Lung (tissue), 12 donors: Measurements from ENCODE around the gene ANP32B. TPM values are rescaled to one million over a fixed set of nuclear protein-coding genes. Genes with fewer than 3 reads are reported as not detected.

Experiments used
- ATAC-seq: fragments of 200-7000 bp; cut with Tn5 transposase; one replicate; pipeline ENCODE4 v1.9.1; 2020; ENCODE audit warnings: moderate number of reproducible peaks; ENCODE audit not compliant: insufficient read depth, low FRiP score
- DNase-seq, 3 donors: peaks; one replicate each; pipeline ENCODE4 v3.0.0-alpha.2; 2013 to 2017
- H3K27ac ChIP-seq, 2 donors: one replicate each; pipeline ENCODE4 v1.5.1; 2013; ENCODE audit warnings: mild to moderate bottlenecking in 2 of 2, moderate library complexity in 2 of 2, control low read depth in 1 of 2, inconsistent platforms in 1 of 2, low read depth in 1 of 2, low read length in 1 of 2
- H3K27me3 ChIP-seq, 3 donors: one replicate each; pipeline ENCODE4 v1.5.1; 2013; ENCODE audit warnings: low read length in 2 of 3; ENCODE audit not compliant: control insufficient read depth in 3 of 3, insufficient read depth in 3 of 3
- H3K36me3 ChIP-seq, 4 donors: one replicate each; pipeline ENCODE4 v1.5.1; 2013; ENCODE audit warnings: low read length in 4 of 4, mild to moderate bottlenecking in 1 of 4, moderate library complexity in 1 of 4; ENCODE audit not compliant: control insufficient read depth in 4 of 4, insufficient read depth in 4 of 4
- H3K4me1 ChIP-seq, 5 donors: one replicate each; pipeline ENCODE4 v1.5.1; 2013; ENCODE audit warnings: low read length in 5 of 5, mild to moderate bottlenecking in 2 of 5, moderate library complexity in 1 of 5; ENCODE audit not compliant: control insufficient read depth in 5 of 5, insufficient read depth in 5 of 5
- H3K4me3 ChIP-seq: one replicate; pipeline ENCODE4 v1.5.1; 2013; ENCODE audit warnings: mild to moderate bottlenecking, control low read depth, moderate library complexity
- H3K9ac ChIP-seq, 2 donors: one replicate each; pipeline ENCODE4 v1.5.1; 2013; ENCODE audit warnings: low read length in 2 of 2, control low read depth in 1 of 2; ENCODE audit not compliant: insufficient read depth in 1 of 2
- H3K9me3 ChIP-seq, 4 donors: one replicate each; pipeline ENCODE4 v1.5.1; 2013; ENCODE audit warnings: low read length in 3 of 4, mild to moderate bottlenecking in 1 of 4, moderate library complexity in 1 of 4; ENCODE audit not compliant: control insufficient read depth in 4 of 4, insufficient read depth in 3 of 4
- CTCF ChIP-seq: IDR thresholded peaks from 2 replicates; pipeline ENCODE4 v1.5.1; 2012; ENCODE audit warnings: mild to moderate bottlenecking; ENCODE audit errors: control extremely low read depth, extremely low read depth
- WGBS, 2 donors: extraction: QIAGEN DNeasy Blood & Tissue Kit; methylation state at CpG; one replicate each; pipeline ENCODE4 v1.1.7; 2013; 5-methylcytosine and 5-hydroxymethylcytosine counted together
- polyA plus RNA-seq, 2 donors: library from polyadenylated mRNA; stranded (reverse); fragments of 200-250 nt; gene quantifications; one replicate each; pipeline ENCODE4 v1.2.1, GENCODE V29; 2013
- total RNA-seq, 2 donors: library from RNA; depleted of rRNA in 1 of 2; stranded (reverse); fragments of >200 nt in 1 of 2; gene quantifications; one replicate each; pipeline ENCODE4 v1.2.1, GENCODE V29; 2014 to 2021
- donor health status: control.
- donor health status: control.
- donor health status: Bipolar disorder and iron deficiency.
- donor health status: healthy.
- donor health status: DM: yes; HTN: yes; CAD: no.

Gene ANP32B
- total and polyA plus RNA-seq, 4 donors = 45.4 to 152 (median 103) TPM

DNA sequence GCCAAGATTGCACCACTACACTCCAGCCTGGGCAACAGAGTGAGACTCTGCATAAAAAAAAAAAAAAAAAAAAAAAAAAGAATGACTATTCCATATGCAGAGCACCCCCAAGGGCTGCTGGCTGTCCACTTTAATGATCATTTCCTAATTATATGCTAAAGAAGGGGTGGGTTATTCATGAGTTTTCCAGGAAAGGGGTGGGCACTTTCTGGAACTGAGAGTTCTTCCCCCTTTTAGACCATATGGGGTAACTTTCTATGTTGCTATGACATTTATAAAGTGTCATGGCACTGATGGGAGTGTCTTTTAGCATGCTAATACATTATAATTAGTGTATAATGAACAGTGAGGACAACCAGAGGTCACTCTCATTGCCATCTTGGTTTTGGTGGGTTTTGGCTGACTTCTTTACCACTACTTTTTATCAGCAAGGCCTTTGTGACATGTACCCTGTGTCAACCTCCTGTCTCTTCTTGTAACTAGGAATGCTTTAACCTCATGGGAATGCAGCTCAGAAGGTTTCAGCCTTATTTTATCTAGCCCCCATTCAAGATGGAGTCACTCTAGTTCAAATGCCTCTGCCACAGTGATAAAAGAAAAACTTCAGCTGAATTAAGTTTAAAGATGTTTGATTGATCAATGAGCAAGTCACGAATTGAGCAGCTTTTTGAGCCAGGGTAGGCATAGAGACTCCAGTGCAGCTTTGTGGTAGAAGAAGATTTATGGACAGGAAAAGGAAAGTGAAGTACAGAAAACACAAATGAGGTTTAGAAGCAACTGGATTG is 66.3 kb downstream of the ANP32B start:
- Histone ChIP-seq H3K9ac (no peak overlapping the region), H3K36me3 (no peaks in the 10 kb centered on the region), H3K27ac (no peak overlapping the region), H3K4me3 (no peak overlapping the region), H3K4me1 (peaks cover 0 to 3% (median 0%) of the 10 kb centered on the region in 5 donors), H3K9me3 (no peaks in the 10 kb centered on the region), H3K27me3 (no peaks in the 10 kb centered on the region)
- DNase-seq (no peak), ATAC-seq (no peak)
- no peak for TF ChIP-seq CTCF
- WGBS, 2 donors = 33 to 64% methylated on average over 1 of the region's 1 CpG

GRCh38 chr9:98050351-98050750 is 67.2 kb downstream of the ANP32B start:
- Histone ChIP-seq H3K27me3 (no peaks in the 10 kb centered on the region), H3K9me3 (no peaks in the 10 kb centered on the region), H3K27ac (no peak overlapping the region), H3K36me3 (no peaks in the 10 kb centered on the region), H3K9ac (no peak overlapping the region), H3K4me1 (no peaks in the 10 kb centered on the region), H3K4me3 (no peak overlapping the region)
- 94 to 96% methylated on average over 4 of the region's 4 CpGs for WGBS, 2 donors
- TF ChIP-seq CTCF = no peak
- no peak for DNase-seq
- no peak for ATAC-seq

DNA sequence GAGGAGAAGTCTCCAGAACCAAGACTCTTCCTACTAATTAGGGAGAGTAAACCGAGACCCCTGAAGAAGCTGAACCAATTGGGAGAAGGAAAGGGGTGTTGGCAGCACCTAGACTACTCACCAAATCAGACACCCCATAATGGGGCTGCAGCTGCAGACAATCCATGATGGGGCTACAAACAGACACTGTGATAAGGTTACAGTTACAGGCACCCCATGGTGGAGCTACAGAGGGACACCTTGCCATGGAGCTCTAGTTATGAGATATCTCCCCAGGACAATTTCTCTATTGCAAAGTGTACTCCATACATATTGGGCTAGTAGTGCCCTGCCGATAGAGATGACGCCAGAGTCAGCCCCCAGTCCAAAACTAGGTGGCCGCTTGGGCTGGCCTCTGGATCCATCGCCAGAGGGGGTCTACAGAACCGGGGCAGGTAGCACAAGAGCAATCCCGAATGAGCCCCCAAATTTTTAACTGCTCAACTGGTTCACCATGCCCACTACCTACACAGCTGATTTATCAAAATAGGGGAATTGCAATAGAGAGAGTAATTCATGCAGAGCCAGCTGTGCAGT is 71.3 kb downstream of the ANP32B start:
- TF ChIP-seq CTCF = no peak
- H3K4me1 ChIP-seq = peaks cover 0 to 8% (median 5%) of the 10 kb centered on the region in 5 donors
- no peak overlapping the region for H3K4me3 ChIP-seq
- no peaks in the 10 kb centered on the region for H3K27me3 ChIP-seq
- H3K9me3 ChIP-seq = no peaks in the 10 kb centered on the region
- no peak overlapping the region for H3K27ac ChIP-seq
- no peak for DNase-seq
- WGBS, 2 donors = 97% methylated on average over 7 of the region's 7 CpGs
- H3K36me3 ChIP-seq = no peaks in the 10 kb centered on the region
- no peak overlapping the region for H3K9ac ChIP-seq
- no peak for ATAC-seq
